Measurements from ENCODE around the gene SYN1. TPM values are rescaled to one million over a fixed set of nuclear protein-coding genes. Genes with fewer than 3 reads are reported as not detected.

SYN1 gene
- total RNA-seq, 1 experiment from 2014 or later = 11.7 TPM

DNA sequence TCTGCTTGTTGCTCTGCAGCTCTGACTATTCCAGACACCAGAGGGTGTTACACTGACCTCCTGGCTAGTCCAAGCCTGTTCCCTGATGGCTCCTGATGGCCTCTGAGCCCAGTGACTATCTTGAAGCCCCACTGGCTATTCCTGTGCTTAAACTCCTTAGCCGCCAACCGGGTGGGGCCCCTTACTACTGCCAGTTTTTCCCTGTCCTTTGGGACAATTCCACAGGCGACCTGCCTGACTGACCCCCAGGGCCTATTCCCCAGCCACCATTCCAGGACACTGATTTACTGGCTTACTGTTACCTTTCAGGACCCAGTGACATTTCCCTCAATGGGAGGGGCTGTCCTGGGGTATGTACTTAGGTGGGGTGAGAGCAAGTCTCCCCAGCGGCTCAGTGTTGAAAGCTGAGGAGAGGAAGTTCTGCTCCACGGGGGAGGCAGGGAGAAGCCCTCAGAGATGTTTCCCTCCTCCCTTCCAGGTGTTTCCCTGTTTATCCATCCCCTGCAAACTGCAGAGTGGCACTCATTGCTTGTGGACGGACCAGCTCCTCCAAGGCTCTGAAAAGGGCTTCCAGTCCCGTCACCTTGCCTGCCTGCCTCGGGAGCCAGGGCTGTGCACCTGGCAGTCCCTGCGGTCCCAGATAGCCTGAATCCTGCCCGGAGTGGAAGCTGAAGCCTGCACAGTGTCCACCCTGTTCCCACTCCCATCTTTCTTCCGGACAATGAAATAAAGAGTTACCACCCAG lies 33.4 kb downstream of the SYN1 start:
- Histone ChIP-seq H3K4me2 (ENCODE audit: insufficient read depth, insufficient read length, low read length) (no peak overlapping the region), H3K27me3 (ENCODE audit: insufficient read depth, low read length) (no peaks in the 10 kb centered on the region), H3K9ac (ENCODE audit: extremely low read depth, insufficient read length, low read length) (no peak overlapping the region), H3K18ac (ENCODE audit: insufficient read length, low read depth, low read length) (no peak overlapping the region), H3K79me1 (ENCODE audit: insufficient read depth, low read depth, low read length, poor library complexity, severe bottlenecking) (no peaks in the 10 kb centered on the region), H4K20me1 (ENCODE audit: control insufficient read depth, insufficient read depth, insufficient read length) (no peaks in the 10 kb centered on the region), H3K56ac (ENCODE audit: insufficient read length, low read depth, low read length) (no peak overlapping the region), H3K9me3 (ENCODE audit: control insufficient read depth, low read depth, low read length) (peaks cover 43% of the 10 kb centered on the region), H2BK5ac (ENCODE audit: insufficient read length, low read length) (no peak overlapping the region), H3K79me2 (ENCODE audit: insufficient read depth, low read length) (no peaks in the 10 kb centered on the region), H3K23ac (ENCODE audit: insufficient read length, low read depth, low read length) (no peak overlapping the region), H3T11ph (ENCODE audit: low read length) (no peak overlapping the region), H3K27ac (ENCODE audit: insufficient read length, low read depth, low read length) (no peak overlapping the region), H4K5ac (ENCODE audit: insufficient read length, low read depth, low read length) (no peak overlapping the region), H3K23me2 (ENCODE audit: insufficient read length, low read depth, low read length, poor library complexity, severe bottlenecking) (peaks cover 4% of the 10 kb centered on the region), H2AFZ (ENCODE audit: low read length) (no peak overlapping the region), H2BK20ac (ENCODE audit: low read depth, low read length, poor library complexity, severe bottlenecking) (no peak overlapping the region), H2BK15ac (ENCODE audit: low read depth, low read length) (no peak overlapping the region), H3K4ac (ENCODE audit: low read depth, low read length) (no peak overlapping the region), H3K14ac (ENCODE audit: insufficient read depth, low read length) (no peak overlapping the region), H3K4me1 (ENCODE audit: insufficient read depth, low read length) (no peaks in the 10 kb centered on the region), H2AK5ac (ENCODE audit: insufficient read length, low read length) (no peak overlapping the region), H2BK120ac (ENCODE audit: low read depth, low read length, poor library complexity, severe bottlenecking) (no peak overlapping the region), H2BK12ac (ENCODE audit: insufficient read length, low read depth, low read length) (no peak overlapping the region), H4K8ac (replicated peaks; ENCODE audit: insufficient read length, low read depth, low read length) (no peak overlapping the region), H4K91ac (ENCODE audit: insufficient read length, low read depth, low read length) (no peak overlapping the region)
- WGBS (ENCODE audit: extremely low coverage, insufficient read length, low lambda C conversion rate) = no CpG with 5 or more reads among the region's 11 CpGs
- H3K27ac Mint-ChIP-seq = peak overlapping the region in 2 of 3 experiments; percentile 10 to 52; a peak in 3 of 7 replicates
- H3K4me3 Mint-ChIP-seq = no peak overlapping the region; a peak in 1 of 5 replicates
- H3K4me1 Mint-ChIP-seq = peaks cover 11 to 21% of the 10 kb centered on the region in 2 experiments
- no peak for TF ChIP-seq CTCF (conservative IDR thresholded peaks at IDR 0.05)
- DNase-seq = no peak
- H3K36me3 Mint-ChIP-seq (ENCODE audit: insufficient read depth in 1 of 3, low read depth in 3 of 3) = peaks cover 19 to 26% (median 20%) of the 10 kb centered on the region in 3 experiments; a peak in 6 of 7 replicates
- H3K27me3 Mint-ChIP-seq (ENCODE audit: low read depth) = no peaks in the 10 kb centered on the region; the same call in 1 of the 2 replicates
- peaks cover 71 to 81% of the 10 kb centered on the region in 2 experiments for H3K9me3 Mint-ChIP-seq
